Type B pancreatic cell (in vitro differentiated cells): ENCODE measurements around the gene CDH15. TPM values are rescaled to one million over a fixed set of nuclear protein-coding genes. Genes with fewer than 3 reads are reported as not detected.
"Not testable (repeated sequence)": the region's sequence is repeated elsewhere in the genome, so short reads cannot be mapped to it uniquely, and the experiment has no call there.

Experiments used
- DNase-seq: peaks from one replicate; pipeline ENCODE4 v3.0.0; 2021; ENCODE audit warnings: mixed read lengths; ENCODE audit not compliant: unreplicated experiment; ENCODE audit errors: extremely low spot score
- H3K27ac Mint-ChIP-seq: 2 replicates; pipeline ENCODE4 v1.8.0; 2021; ENCODE audit warnings: mild to moderate bottlenecking, mixed read lengths
- H3K27me3 Mint-ChIP-seq: 2 replicates; pipeline ENCODE4 v1.8.0; 2021; ENCODE audit warnings: mixed read lengths
- H3K36me3 Mint-ChIP-seq: 2 replicates; pipeline ENCODE4 v1.8.0; 2021; ENCODE audit warnings: mixed read lengths
- H3K4me1 Mint-ChIP-seq: one replicate; pipeline ENCODE4 v1.8.0; 2021; ENCODE audit warnings: mixed read lengths; ENCODE audit not compliant: unreplicated experiment
- H3K4me3 Mint-ChIP-seq: 2 replicates; pipeline ENCODE4 v1.8.0; 2021; ENCODE audit warnings: mild to moderate bottlenecking, mixed read lengths
- H3K9me3 Mint-ChIP-seq: 2 replicates; pipeline ENCODE4 v1.8.0; 2021; ENCODE audit warnings: mixed read lengths
- CTCF ChIP-seq: fragments of 200-600 bp; sonication (generic); conservative IDR thresholded peaks from 2 replicates; pipeline ENCODE4 v1.5.0; 2021; ENCODE audit warnings: antibody characterized with exemption, mild to moderate bottlenecking
- total RNA-seq: library from RNA; stranded (reverse); gene quantifications from 2 replicates; pipeline ENCODE4 v1.2.1, GENCODE V29; 2021; ENCODE audit warnings: low replicate concordance

The CDH15 gene
- total RNA-seq, 1 donor from 2014 or later: 5.0 TPM

- TF ChIP-seq CTCF: no peak
- H3K9me3 Mint-ChIP-seq: no peaks in the 10 kb centered on the region
- no peak overlapping the region for H3K27ac Mint-ChIP-seq
- no peak for DNase-seq
- peaks cover 8% of the 10 kb centered on the region for H3K27me3 Mint-ChIP-seq
- H3K4me1 Mint-ChIP-seq: peaks cover 9% of the 10 kb centered on the region
- no peaks in the 10 kb centered on the region for H3K36me3 Mint-ChIP-seq
- no peak overlapping the region for H3K4me3 Mint-ChIP-seq
Observed at GRCh38 chr16:89160977-89161701, 10.4 kb upstream of the CDH15 start.

- Mint-ChIP-seq H3K27ac (peak overlapping the region; percentile 43), H3K9me3 (no peaks in the 10 kb centered on the region), H3K36me3 (no peaks in the 10 kb centered on the region), H3K4me3 (no peak overlapping the region), H3K4me1 (peaks cover 9% of the 10 kb centered on the region), H3K27me3 (peaks cover 8% of the 10 kb centered on the region)
- no peak for DNase-seq
- no peak for TF ChIP-seq CTCF
Observed at GRCh38 chr16:89161763-89162713, 9.5 kb upstream of the CDH15 start.

- TF ChIP-seq CTCF: no peak
- Mint-ChIP-seq H3K27ac (no peak overlapping the region), H3K4me3 (no peak overlapping the region), H3K27me3 (peaks cover 8% of the 10 kb centered on the region), H3K9me3 (no peaks in the 10 kb centered on the region), H3K4me1 (peaks cover 9% of the 10 kb centered on the region), H3K36me3 (no peaks in the 10 kb centered on the region)
- DNase-seq: no peak
Observed at GRCh38 chr16:89163297-89163696, 8.3 kb upstream of the CDH15 start.

- Mint-ChIP-seq H3K4me1 (peaks cover 9% of the 10 kb centered on the region), H3K9me3 (no peaks in the 10 kb centered on the region), H3K27me3 (peaks cover 8% of the 10 kb centered on the region), H3K4me3 (no peak overlapping the region), H3K27ac (peak overlapping the region; percentile 40), H3K36me3 (no peaks in the 10 kb centered on the region)
- no peak for TF ChIP-seq CTCF
- DNase-seq: no peak
Observed at GRCh38 chr16:89164436-89164835, 7.1 kb upstream of the CDH15 start.

- DNase-seq: no peak
- Mint-ChIP-seq H3K9me3 (no peaks in the 10 kb centered on the region), H3K4me3 (no peak overlapping the region), H3K27me3 (peaks cover 8% of the 10 kb centered on the region), H3K36me3 (no peaks in the 10 kb centered on the region), H3K27ac (no peak overlapping the region), H3K4me1 (peaks cover 9% of the 10 kb centered on the region)
- no peak for TF ChIP-seq CTCF
Observed at GRCh38 chr16:89164847-89165680, 6.5 kb upstream of the CDH15 start.

- H3K27ac Mint-ChIP-seq, H3K9me3 Mint-ChIP-seq, H3K27me3 Mint-ChIP-seq, H3K36me3 Mint-ChIP-seq, H3K4me3 Mint-ChIP-seq, DNase-seq: not testable (repeated sequence)
- peaks cover 10% of the 10 kb centered on the region for H3K4me1 Mint-ChIP-seq
Observed at GRCh38 chr16:89165681-89165979, 5.9 kb upstream of the CDH15 start.
